Spleen (tissue), 11 donors: ENCODE results near the gene CNTF. TPM values are rescaled to one million over a fixed set of nuclear protein-coding genes. Genes with fewer than 3 reads are reported as not detected.

Experiments
- DNase-seq: peaks from one replicate; pipeline ENCODE4 v3.0.0-alpha.2; 2020
- H3K27ac ChIP-seq, 8 donors: fragments of 200-600 bp; sonication (generic) in 7 of 8; 1 replicate in 4 of 8; 2 replicates in 4 of 8; pipeline versions ENCODE4 v1.5.0 to v1.8.0; 2016 to 2021; ENCODE audit warnings: inconsistent platforms in 4 of 8, mild to moderate bottlenecking in 4 of 8, moderate library complexity in 1 of 8
- H3K27me3 ChIP-seq, 7 donors: fragments of 200-600 bp; sonication (generic) in 6 of 7; replicated peaks in 1 of 7; 1 replicate in 4 of 7; 2 replicates in 3 of 7; pipeline versions ENCODE4 v1.5.0 to v1.8.0; 2016 to 2021; ENCODE audit warnings: inconsistent platforms in 3 of 7, mild to moderate bottlenecking in 1 of 7
- H3K36me3 ChIP-seq, 6 donors: fragments of 200-600 bp; sonication (generic) in 5 of 6; 1 replicate in 4 of 6; 2 replicates in 2 of 6; pipeline versions ENCODE4 v1.5.0 to v1.8.0; 2016 to 2021; ENCODE audit warnings: inconsistent platforms in 2 of 6
- H3K4me1 ChIP-seq, 6 donors: fragments of 200-600 bp; sonication (generic) in 5 of 6; 1 replicate in 3 of 6; 2 replicates in 3 of 6; pipeline versions ENCODE4 v1.5.0 to v1.8.0; 2016 to 2021; ENCODE audit warnings: inconsistent platforms in 3 of 6
- H3K4me3 ChIP-seq, 8 donors: fragments of 200-600 bp; sonication (generic) in 7 of 8; 1 replicate in 4 of 8; 2 replicates in 4 of 8; pipeline versions ENCODE4 v1.5.0 to v1.8.0; 2016 to 2021; ENCODE audit warnings: inconsistent platforms in 4 of 8, mild to moderate bottlenecking in 4 of 8, moderate library complexity in 2 of 8
- H3K9me3 ChIP-seq, 8 donors: fragments of 200-600 bp; sonication (generic) in 7 of 8; 1 replicate in 4 of 8; 2 replicates in 4 of 8; pipeline versions ENCODE4 v1.5.0 to v1.8.0; 2016 to 2021; ENCODE audit warnings: inconsistent platforms in 4 of 8
- POLR2A ChIP-seq, 3 donors: fragments of 450-650 bp; IDR thresholded peaks; one replicate each; pipeline ENCODE4 v1.5.1; 2017; ENCODE audit warnings: antibody characterized with exemption in 3 of 3, mild to moderate bottlenecking in 1 of 3
- POLR2AphosphoS5 ChIP-seq, 3 donors: sonication (generic); formaldehyde crosslinking; IDR thresholded peaks; one replicate each; pipeline ENCODE4 v1.5.1; 2017; ENCODE audit warnings: antibody characterized with exemption in 3 of 3
- WGBS, 5 donors: extraction: QIAGEN DNeasy Blood & Tissue Kit in 3 of 5; methylation state at CpG; one replicate each; pipeline versions ENCODE4 v1.1.5 to v1.1.7; 2013 to 2018; 5-methylcytosine and 5-hydroxymethylcytosine counted together
- intact Hi-C: fragments of 100-400 bp; cut with DNase I; formaldehyde crosslinking; loops from one replicate; pipeline ENCODE4 v1.15.0; 2023; ENCODE audit warnings: low total_unique reads
- polyA plus RNA-seq, 3 donors: library from polyadenylated mRNA; stranded (reverse); fragments of 200-250 nt; gene quantifications; one replicate each; pipeline ENCODE4 v1.2.1, GENCODE V29; 2013
- total RNA-seq, 7 donors: library from RNA; depleted of rRNA in 3 of 7; stranded (reverse); fragments of >200 nt in 3 of 7; fragmentation: NEBNext Ultra II Directional in 4 of 7; extraction: Animal tissue kit (Norgen Biotek cat#: 25700) in 4 of 7; gene quantifications; one replicate each; pipeline versions ENCODE4 v1.1.0 to v1.2.1, GENCODE V29; 2016 to 2021
- TF ChIP-seq, protein P1 (sequence below), 11 experiments: fragments of 200-600 bp in 7 of 11; fragments of 450-650 bp in 4 of 11; sonication (generic) in 4 of 11; IDR thresholded peaks in 8 of 11; conservative IDR thresholded peaks in 3 of 11; 1 replicate in 7 of 11; 2 replicates in 4 of 11; pipeline versions ENCODE4 v1.4.0 to v1.8.0; 2016 to 2021; ENCODE audit warnings: antibody characterized with exemption in 11 of 11, inconsistent platforms in 4 of 11, mild to moderate bottlenecking in 1 of 11
- donor health status: healthy with polysubstance abuse.
- donor health status: DM: no; HTN: no; CAD: no; lungs with moderate emphysema.
- donor health status: DM: no; HTN: no; CAD: no.
- donor health status: Bipolar disorder and iron deficiency.
- donor health status: healthy.
- donor health status: DM: no; HTN: no; CAD: no.
- donor health status: DM: yes; HTN: yes; CAD: no.

Gene CNTF
- total and polyA plus RNA-seq, 10 donors: 0.09 to 3.7 (median 1.4) TPM

DNA sequence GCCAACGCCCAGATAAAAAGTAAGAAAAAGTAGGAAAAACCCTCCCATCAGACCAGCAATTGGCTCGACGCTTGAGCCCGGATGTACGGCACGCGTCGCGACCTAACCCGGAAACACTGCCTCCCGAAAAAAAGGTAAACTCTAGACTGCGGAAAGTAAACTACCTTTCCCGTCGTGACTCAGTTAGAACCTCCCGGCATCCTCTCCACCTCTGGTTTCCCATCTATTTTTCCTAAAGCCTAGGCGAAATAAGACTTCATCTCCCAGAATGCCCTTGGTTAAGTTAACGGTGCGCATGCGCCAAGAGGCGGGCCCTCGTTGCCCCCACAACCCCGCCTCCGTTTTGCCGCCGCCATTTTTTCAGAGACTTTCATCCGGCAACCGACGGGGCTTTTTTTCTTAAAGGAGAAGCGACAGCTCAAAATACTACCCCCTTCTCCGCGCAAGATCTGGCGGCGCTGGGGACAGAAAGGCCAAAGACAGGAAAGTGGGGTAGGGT is 44.3 kb upstream of the CNTF start:
- peak overlapping the region; percentile 98 to 100 (median 100) for H3K27ac ChIP-seq
- DNase-seq: peak; percentile 95
- no peaks in the 10 kb centered on the region for H3K9me3 ChIP-seq
- WGBS, 5 donors: 0 to 1% (median 1%) methylated on average over 33 of the region's 33 CpGs
- intact Hi-C loops: no loop called here
- no peaks in the 10 kb centered on the region for H3K27me3 ChIP-seq
- TF ChIP-seq POLR2A (IDR thresholded peaks at IDR 0.05) (no peak), POLR2AphosphoS5 (IDR thresholded peaks at IDR 0.05) (peak in 1 of 3 donors; percentile 69)
- TF ChIP-seq, protein P1, sequence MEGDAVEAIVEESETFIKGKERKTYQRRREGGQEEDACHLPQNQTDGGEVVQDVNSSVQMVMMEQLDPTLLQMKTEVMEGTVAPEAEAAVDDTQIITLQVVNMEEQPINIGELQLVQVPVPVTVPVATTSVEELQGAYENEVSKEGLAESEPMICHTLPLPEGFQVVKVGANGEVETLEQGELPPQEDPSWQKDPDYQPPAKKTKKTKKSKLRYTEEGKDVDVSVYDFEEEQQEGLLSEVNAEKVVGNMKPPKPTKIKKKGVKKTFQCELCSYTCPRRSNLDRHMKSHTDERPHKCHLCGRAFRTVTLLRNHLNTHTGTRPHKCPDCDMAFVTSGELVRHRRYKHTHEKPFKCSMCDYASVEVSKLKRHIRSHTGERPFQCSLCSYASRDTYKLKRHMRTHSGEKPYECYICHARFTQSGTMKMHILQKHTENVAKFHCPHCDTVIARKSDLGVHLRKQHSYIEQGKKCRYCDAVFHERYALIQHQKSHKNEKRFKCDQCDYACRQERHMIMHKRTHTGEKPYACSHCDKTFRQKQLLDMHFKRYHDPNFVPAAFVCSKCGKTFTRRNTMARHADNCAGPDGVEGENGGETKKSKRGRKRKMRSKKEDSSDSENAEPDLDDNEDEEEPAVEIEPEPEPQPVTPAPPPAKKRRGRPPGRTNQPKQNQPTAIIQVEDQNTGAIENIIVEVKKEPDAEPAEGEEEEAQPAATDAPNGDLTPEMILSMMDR (IDR thresholded peaks at IDR 0.05 in 8 of 11, conservative IDR thresholded peaks at IDR 0.05 in 3 of 11): peak in 1 of 11 experiments; percentile 7
- H3K4me1 ChIP-seq: peaks cover 41 to 80% (median 76%) of the 10 kb centered on the region in 6 donors
- peak overlapping the region; percentile 81 to 99 (median 94) for H3K4me3 ChIP-seq
- peaks cover 0 to 8% (median 0%) of the 10 kb centered on the region in 6 donors for H3K36me3 ChIP-seq

DNA sequence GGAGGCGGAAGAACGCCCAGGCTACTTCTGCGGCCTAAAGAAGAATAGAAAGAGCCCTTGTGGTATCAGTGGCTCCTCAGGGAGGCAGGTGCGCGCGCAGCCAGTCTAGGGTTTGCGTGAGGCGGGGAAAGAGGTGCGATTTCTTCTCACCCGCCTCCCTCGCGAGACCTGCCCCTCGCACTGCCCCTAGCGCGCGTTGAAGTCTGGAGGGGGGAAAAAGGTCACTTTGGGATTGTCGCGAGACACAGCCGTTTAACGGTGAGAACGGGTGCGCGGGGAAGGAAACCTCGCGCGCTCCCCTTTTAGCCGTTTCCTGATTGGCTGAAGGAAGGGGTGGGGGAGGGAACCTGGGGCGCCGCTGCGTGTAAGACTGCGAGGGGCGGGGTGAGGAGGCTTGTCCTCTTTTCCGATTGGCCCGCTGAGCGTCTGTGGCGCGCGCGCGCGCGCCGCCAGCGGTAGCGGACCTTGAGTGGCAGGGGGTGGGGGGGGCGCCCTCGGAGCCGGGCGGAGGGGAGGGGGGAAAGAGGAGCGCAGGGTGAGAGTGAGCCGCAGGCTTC is 43.8 kb upstream of the CNTF start, which contains the start of gene ZFP91:
TSS of gene ZFP91 (plus strand) at position 429 of the 557 bp plus-strand sequence. CDS start 219 bp downstream, outside the sequence.
- peak; percentile 97 for DNase-seq
- Histone ChIP-seq H3K27me3 (no peaks in the 10 kb centered on the region), H3K4me3 (peak within 1 kb of the TSS; percentile 81 to 99 (median 94)), H3K27ac (peak within 1 kb of the TSS; percentile 98 to 100 (median 100)), H3K36me3 (peaks cover 0 to 8% (median 0%) of the 10 kb centered on the region in 6 donors), H3K4me1 (peaks cover 46 to 80% (median 76%) of the 10 kb centered on the region in 6 donors), H3K9me3 (no peaks in the 10 kb centered on the region)
- TF ChIP-seq, protein P1 (IDR thresholded peaks at IDR 0.05 in 8 of 11, conservative IDR thresholded peaks at IDR 0.05 in 3 of 11): peak in 1 of 11 experiments; percentile 1
- TF ChIP-seq POLR2A (IDR thresholded peaks at IDR 0.05) (peak in 1 of 3 donors; percentile 50), POLR2AphosphoS5 (IDR thresholded peaks at IDR 0.05) (peak; percentile 90 to 93 (median 93))
- intact Hi-C loops: no loop called here
- 0 to 1% (median 0%) methylated on average over 19 to 51 of the region's 51 CpGs for WGBS, 5 donors

DNA sequence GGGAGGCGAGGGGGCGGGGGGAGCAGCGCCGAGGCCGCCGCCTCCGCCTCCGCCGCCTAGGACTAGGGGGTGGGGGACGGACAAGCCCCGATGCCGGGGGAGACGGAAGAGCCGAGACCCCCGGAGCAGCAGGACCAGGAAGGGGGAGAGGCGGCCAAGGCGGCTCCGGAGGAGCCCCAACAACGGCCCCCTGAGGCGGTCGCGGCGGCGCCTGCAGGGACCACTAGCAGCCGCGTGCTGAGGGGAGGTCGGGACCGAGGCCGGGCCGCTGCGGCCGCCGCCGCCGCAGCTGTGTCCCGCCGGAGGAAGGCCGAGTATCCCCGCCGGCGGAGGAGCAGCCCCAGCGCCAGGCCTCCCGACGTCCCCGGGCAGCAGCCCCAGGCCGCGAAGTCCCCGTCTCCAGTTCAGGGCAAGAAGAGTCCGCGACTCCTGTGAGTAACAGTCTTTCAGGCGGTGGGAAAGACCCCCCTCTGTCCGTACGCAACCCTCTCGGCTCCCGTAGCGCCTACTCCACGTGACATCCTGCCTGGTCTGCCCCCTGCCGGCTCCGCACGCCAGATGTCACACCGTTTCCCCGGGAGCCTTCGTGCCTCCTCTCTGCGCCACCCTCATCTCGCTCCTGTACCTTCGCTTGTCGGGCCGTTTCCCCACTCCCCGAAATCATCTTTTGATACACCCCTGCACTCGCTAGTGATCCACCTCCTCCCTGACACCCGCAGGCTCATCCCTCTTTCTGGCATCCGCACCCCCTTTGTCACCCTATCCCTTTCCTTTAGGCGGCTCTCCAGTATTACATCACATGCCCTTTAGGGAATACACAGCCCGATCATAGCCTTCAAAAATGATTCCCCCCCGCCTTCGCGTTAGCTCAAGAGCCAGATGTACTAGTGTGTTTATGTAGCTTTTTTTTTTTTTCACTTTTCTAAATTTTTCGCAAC is 43.0 kb upstream of the CNTF start:
- WGBS, 5 donors: 0 to 1% (median 1%) methylated on average over 29 to 78 of the region's 78 CpGs
- H3K4me1 ChIP-seq: peaks cover 47 to 80% (median 76%) of the 10 kb centered on the region in 6 donors

More for the DNA sequence above, 43.0 kb upstream of the CNTF start:
- peak overlapping the region; percentile 81 to 99 (median 94) for H3K4me3 ChIP-seq
- no peaks in the 10 kb centered on the region for H3K27me3 ChIP-seq
- peaks cover 0 to 8% (median 0%) of the 10 kb centered on the region in 6 donors for H3K36me3 ChIP-seq
- peak in 2 of 3 donors; percentile 32 to 69 for TF ChIP-seq POLR2A (IDR thresholded peaks at IDR 0.05)
- TF ChIP-seq, protein P1 (IDR thresholded peaks at IDR 0.05 in 8 of 11, conservative IDR thresholded peaks at IDR 0.05 in 3 of 11): peak; percentile 80 to 99 (median 92)
- TF ChIP-seq POLR2AphosphoS5 (IDR thresholded peaks at IDR 0.05): peak; percentile 96
- no peaks in the 10 kb centered on the region for H3K9me3 ChIP-seq
- DNase-seq: peak; percentile 97
- peak overlapping the region; percentile 98 to 100 (median 100) for H3K27ac ChIP-seq
- intact Hi-C loops: no loop called here
